ENCODE results near the gene KIR3DL1.
"Not testable (repeated sequence)": the region's sequence is repeated elsewhere in the genome, so short reads cannot be mapped to it uniquely, and the experiment has no call there.

KIR3DL1 gene

DNA sequence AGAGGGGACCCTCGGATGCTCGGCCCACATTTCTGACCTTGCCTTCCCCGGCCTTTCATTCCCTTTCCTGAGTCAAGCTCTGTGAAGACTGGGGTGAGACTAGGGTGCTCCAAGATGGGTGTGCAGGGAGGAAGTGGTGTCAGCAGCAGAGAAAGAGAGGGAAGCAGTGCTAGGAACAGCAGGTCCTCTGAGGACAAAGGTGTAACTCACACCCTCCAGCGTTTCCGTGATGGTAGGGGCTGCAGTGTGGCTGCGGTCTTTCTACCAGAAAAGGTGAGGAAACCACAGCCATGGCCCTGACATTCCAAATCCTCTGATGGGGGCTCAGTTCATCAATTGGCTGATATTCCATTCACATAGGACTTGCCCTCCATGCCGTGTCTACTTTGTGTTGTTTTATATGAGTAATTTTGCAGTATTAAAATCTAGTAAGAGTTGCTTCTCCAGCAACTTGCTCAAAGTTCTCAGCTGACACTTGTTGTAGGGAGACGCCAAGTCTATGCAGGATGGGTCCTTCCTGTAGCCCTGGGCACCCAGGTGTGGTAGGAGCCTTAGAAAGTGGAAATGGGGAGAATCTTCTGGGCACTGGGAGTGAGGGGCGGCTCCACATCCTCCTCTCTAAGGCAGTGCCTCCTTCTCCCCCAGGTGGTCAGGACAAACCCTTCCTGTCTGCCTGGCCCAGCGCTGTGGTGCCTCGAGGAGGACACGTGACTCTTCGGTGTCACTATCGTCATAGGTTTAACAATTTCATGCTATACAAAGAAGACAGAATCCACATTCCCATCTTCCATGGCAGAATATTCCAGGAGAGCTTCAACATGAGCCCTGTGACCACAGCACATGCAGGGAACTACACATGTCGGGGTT, 1.6 kb downstream of the KIR3DL1 start:
- no peak for DNase-seq

DNA sequence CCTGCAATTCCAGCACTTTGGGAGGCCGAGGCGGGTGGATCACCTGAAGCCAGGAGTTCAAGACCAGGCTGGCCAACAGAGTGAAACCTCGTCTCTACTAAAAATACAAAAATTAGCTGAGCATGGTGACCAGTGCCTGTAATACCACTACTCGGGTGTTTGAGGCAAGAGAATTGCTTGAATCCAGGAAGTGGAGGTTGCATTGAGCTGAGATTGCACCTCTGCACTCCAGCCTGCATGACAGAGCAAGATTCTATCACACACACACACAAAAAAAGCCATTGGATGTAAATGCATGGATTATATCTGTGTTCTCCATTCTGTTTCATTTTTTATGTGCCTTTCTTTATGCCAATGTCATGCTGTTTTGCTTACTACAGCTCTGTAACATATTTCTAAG, 8.1 kb downstream of the KIR3DL1 start:
- not testable (repeated sequence) for DNase-seq

DNA sequence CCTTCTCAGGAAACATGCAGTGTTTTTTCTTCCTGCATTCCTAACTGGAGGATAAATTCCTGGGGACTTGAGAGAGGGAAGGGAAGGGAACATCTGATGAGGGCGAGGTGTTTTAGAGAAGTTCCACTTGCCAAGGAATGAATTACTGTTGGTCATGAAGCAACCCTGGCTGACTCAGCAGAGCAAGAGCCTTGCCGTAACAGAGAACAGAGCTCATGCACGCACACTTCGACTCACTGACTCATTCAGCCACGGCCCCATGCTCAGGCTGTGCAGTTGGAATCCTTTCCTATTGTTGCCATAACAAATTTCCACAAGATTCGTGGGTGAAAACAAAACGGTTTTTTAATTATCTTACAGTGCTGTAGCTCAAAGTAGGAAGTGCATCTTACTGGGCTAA, 9.1 kb downstream of the KIR3DL1 start:
- DNase-seq = not testable (repeated sequence)

DNA sequence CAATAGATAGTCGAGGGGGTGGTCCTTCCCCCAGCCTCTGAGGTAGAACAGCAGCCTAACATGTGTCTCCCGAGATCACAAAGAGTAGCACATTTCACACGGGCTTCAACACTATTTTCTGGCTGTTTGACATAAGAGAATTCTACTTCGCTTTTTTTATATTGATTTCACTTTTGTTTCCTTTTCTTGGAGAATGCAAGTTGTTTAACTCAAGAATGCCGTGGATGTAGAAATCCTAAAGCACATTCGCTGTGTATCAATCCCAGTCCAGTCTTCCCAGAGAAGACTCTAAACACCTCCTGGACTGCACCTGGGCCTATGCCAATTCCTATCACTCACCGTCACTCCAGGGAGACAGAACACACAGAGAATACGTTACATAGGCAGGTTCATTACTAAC, 11.8 kb downstream of the KIR3DL1 start:
- not testable (repeated sequence) for DNase-seq

DNA sequence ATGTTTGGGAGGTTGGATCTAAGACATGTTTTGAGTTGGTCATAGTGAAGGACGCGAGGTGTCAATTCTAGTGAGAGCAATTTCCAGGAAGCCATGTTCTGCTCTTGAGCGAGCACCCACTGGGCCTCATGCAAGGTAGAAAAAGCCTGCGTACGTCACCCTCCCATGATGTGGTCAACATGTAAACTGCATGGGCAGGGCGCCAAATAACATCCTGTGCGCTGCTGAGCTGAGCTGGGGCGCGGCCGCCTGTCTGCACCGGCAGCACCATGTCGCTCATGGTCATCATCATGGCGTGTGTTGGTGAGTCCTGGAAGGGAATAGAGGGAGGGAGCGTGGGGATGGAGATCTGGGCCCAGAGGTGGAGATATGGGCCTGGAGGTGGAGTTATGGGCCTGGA, 16.2 kb downstream of the KIR3DL1 start, which contains the start of gene KIR2DS4:
TSS of gene KIR2DS4 (plus strand) at position 181 of the 400 bp plus-strand sequence.
- DNase-seq = not testable (repeated sequence)

DNA sequence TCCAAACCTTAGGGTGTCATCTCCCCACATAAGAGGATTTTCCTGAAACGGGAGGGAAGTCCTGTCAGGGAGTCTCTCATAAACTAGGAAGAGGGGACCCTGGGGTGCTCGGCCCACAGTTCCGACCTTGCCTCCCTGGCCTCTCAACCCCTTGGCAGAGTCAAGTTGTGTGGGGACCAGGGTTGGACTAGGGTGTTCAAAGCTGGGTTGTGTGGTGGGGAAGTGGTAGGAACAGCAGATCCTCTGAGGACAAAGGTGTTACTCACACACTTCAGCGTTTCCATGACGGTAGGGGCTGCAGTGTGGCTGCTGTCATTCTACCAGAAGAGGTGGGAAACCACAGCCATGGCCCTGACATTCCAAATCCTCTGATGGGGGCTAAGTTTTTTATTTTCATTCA, 18.9 kb downstream of the KIR3DL1 start:
- not testable (repeated sequence) for DNase-seq

DNA sequence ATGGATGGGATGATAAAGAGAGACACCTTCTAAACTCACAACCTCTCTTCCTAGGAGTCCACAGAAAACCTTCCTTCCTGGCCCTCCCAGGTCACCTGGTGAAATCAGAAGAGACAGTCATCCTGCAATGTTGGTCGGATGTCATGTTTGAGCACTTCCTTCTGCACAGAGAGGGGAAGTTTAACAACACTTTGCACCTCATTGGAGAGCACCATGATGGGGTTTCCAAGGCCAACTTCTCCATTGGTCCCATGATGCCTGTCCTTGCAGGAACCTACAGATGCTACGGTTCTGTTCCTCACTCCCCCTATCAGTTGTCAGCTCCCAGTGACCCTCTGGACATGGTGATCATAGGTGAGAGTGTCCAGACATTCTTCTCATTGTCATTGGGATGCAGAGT, 21.3 kb downstream of the KIR3DL1 start:
- DNase-seq = not testable (repeated sequence)

DNA sequence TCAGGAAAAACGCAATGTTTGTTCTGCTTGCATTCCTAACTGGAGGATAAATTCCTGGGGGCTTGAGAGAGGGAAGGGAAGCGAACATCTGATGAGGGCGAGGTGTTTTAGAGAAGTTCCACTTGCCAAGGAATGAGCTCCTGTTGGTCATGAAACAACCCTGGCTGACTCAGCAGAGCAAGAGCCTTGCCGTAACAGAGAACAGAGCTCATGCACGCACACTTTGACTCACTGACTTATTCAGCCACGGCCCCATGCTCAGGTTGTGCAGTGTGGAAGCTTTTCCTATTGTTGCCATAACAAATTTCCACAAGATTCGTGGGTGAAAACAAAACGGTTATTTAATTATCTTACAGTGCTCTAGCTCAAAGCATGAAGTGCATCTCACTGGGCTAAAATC, 26.9 kb downstream of the KIR3DL1 start:
- not testable (repeated sequence) for DNase-seq

DNA sequence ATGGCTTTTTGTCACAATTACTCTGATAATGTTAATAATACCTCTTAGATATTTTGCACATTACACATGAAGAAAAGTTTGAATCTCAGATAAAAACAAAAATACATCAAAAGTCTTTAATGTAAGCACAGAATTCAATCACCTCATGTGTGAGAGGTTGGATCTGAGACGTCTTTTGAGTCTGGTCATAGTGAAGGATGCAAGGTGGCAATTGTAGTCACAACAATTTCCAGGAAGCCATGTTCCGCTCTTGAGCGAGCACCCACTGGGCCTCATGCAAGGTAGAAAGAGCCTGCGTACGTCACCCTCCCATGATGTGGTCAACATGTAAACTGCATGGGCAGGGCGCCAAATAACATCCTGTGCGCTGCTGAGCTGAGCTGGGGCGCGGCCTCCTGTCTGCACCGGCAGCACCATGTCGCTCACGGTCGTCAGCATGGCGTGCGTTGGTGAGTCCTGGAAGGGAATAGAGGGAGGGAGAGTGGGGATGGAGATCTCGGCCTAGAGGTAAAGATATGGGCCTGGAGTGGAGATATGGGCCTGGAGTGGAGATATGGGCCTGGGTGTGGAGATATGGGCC, 33.9 kb downstream of the KIR3DL1 start, which contains the start of gene KIR3DL2:
TSS of gene KIR3DL2 (plus strand) at position 383 of the 580 bp plus-strand sequence. CDS start at position 416, 33 bp downstream.
- not testable (repeated sequence) for DNase-seq

DNA sequence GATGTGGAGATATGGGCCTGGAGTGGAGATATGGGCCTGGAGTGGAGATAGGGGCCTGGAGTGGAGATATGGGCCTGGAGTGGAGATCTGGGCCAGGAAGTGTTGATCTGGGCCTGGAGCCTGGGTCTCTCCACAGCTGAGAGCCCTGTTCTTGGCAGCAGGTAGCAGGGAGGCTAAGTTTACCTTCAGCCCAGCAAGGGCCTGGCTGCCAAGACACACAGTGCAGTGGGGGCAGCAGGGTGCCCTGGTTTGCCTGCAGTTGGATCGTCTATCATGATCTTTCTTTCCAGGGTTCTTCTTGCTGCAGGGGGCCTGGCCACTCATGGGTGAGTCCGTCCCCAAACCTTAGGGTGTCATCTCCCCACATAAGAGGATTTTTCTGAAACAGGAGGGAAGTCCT, 34.7 kb downstream of the KIR3DL1 start:
- DNase-seq = no peak

DNA sequence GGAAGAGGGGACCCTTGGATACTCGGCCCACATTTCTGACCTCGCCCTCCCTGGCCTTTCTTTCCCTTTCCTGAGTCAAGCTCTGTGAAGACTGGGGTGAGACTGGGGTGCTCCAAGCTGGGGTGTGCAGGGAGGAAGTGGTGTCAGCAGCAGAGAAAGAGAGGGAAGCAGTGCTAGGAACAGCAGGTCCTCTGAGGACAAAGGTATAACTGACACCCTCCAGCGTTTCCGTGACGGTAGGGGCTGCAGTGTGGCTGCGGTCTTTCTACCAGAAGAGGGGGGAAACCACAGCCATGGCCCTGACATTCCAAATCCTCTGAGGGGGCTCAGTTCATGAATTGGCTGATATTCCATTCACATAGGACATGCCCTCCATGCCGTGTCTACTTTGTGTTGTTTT, 35.1 kb downstream of the KIR3DL1 start:
- DNase-seq = no peak

DNA sequence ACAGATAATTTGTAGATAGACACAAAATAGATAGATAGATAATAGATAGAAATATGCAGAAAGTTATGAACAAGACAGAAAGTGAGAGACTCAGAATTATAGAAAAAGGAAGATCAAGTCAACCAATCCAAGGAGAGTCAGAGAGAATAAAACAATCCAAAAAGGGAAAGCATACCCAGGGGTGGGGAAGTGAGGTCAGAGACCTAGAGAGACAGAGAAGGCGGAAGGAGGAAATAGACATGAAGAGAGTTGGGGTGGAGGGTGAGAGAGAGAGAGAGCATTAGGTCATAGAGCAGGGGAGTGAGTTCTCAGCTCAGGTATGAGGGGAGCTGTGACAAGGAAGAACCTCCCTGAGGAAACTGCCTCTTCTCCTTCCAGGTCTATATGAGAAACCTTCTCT, 39.0 kb downstream of the KIR3DL1 start:
- DNase-seq = not testable (repeated sequence)

DNA sequence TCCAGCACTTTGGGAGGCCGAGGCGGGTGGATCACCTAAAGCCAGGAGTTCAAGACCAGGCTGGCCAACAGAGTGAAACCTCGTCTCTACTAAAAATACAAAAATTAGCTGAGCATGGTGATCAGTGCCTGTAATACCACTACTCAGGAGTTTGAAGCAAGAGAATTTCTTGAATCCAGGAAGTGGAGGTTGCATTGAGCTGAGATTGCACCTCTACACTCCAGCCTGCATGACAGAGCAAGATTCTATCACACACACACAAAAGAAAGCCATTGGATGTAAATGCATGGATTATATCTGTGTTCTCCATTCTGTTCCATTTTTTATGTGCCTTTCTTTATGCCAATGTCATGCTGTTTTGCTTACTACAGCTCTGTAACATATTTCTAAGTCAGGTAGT, 42.2 kb downstream of the KIR3DL1 start:
- not testable (repeated sequence) for DNase-seq

DNA sequence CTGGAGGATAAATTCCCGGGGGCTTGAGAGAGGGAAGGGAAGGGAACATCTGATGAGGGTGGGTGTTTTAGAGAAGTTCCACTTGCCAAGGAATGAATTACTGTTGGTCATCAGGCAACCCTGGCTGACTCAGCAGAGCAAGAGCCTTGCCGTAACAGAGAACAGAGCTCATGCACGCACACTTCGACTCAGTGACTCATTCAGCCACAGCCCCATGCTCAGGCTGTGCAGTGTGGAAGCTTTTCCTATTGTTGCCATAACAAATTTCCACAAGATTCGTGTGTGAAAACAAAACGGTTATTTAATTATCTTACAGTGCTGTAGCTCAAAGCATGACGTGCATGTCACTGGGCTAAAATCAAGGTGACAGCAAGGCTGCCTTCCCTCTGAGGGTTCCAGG, 43.2 kb downstream of the KIR3DL1 start:
- DNase-seq = not testable (repeated sequence)

DNA sequence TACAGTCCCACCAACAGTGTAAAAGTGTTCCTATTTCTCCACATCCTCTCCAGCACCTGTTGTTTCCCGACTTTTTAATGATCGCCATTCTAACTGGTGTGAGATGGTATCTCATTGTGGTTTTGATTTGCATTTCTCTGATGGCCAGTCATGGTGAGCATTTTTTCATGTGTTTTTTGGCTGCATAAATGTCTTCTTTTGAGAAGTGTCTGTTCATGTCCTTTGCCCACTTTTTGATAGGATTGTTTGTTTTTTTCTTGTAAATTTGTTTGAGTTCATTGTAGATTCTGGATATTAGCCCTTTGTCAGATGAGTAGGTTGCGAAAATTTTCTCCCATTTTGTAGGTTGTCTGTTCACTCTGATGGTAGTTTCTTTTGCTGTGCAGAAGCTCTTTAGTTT, 47.2 kb downstream of the KIR3DL1 start:
- not testable (repeated sequence) for DNase-seq

DNA sequence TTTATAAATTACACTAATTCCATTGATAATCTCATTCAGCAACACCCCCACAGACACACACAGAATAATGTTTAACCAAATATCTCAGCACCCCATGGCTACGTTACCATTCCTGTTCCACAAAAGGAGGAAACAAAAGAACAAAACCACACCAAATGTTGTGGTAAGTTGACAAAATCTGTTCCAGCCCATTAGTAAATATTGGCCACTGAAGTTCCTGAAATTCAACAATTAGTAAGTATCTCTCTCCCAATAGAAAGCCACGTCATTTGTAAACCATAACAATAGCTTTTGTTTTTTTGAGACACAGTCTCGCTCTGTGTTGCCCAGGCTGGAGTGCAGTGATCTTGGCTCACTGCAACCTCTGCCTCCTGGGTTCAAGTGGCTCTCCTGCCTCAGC, 55.4 kb downstream of the KIR3DL1 start:
- DNase-seq = no peak

DNA sequence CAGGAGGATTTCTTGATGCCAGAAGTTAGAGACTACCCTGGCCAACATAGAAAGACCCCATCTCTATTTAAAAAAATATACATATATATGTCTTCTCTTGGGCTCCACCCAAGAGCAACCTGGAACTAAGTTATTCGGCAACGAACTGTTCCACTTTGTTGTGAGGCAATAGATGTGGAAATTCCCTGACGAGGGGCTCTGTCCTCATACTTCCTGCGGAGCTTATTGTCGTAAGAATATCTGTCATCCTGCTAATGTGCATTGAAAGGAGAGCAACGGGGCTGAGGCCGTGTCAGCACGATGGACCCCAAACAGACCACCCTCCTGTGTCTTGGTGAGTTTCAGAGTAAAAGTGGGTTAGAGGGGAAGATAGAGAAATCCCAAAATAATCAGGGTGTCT, 57.7 kb downstream of the KIR3DL1 start, which contains the start of gene FCAR:
TSS of gene FCAR (plus strand) at position 246 of the 400 bp plus-strand sequence. CDS start at position 301, 55 bp downstream.
- DNase-seq = no peak

DNA sequence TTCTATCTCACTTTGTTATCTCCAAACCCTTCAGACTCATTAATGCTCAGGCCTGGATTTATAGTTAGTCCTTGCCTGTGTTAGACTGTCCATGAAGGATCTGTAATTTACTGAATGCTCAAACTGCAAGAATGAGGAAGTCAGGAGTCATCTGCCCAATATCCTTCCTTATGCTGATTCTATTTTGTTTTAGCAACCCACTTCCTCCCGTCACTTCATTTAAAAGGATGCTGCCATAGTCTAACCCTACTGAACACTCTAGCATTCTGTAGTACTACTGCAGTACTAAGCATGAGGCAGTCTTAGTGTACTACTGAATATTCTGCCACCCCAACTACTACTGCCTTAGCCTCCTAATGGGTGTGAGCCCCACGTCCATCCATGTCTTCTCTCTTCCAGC, 59.2 kb downstream of the KIR3DL1 start:
- DNase-seq = no peak

DNA sequence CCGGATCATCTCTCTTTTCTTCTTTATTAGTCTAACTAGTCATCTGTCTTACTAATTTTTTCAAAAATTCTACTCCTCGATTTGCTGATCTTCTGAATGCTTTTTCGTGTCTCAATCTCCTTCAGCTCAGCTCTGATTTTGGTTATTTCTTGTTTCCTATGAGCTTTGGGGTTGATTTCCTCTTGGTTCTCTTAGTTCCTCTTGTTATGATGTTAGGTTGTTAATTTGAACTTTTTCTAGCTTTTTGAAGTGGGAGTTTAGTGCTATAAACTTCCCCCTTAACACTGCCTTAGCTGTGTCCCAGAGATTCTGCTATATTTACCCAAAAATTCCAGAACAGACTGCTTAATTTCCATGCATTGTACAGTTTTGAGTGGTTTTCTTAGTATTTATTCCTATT, 61.2 kb downstream of the KIR3DL1 start:
- DNase-seq = no peak

Data from eye (tissue), 1 donor.